HepG2 (cell line): Measurements from ENCODE around the gene SLC22A5. TPM values are rescaled to one million over a fixed set of nuclear protein-coding genes. Genes with fewer than 3 reads are reported as not detected.

Experiments
- ADNP ChIP-seq: sonication (generic); formaldehyde crosslinking; IDR thresholded peaks from 2 replicates; pipeline ENCODE4 v1.4.0; 2020; ENCODE audit warnings: missing genetic modification reagents
- ARNT ChIP-seq: fragments of 450-650 bp; IDR thresholded peaks from 2 replicates; pipeline ENCODE4 v1.6.1; 2017
- JARID2 ChIP-seq: sonication (generic); formaldehyde crosslinking; IDR thresholded peaks from 2 replicates; pipeline ENCODE4 v1.8.1; 2023; ENCODE audit warnings: missing genetic modification reagents, inconsistent platforms; ENCODE audit not compliant: insufficient replicate concordance
- KLF11 ChIP-seq: IDR thresholded peaks from 2 replicates; pipeline ENCODE4 v1.6.1; 2016; ENCODE audit warnings: missing compliant biosample characterization
- KMT2B ChIP-seq: IDR thresholded peaks from 2 replicates; pipeline ENCODE4 v1.6.1; 2016; ENCODE audit warnings: missing genetic modification reagents, missing compliant biosample characterization
- PRPF4 ChIP-seq: fragments of 200-400 bp; formaldehyde crosslinking; IDR thresholded peaks from 2 replicates; pipeline ENCODE4 v1.6.1; 2016; ENCODE audit warnings: low read length, low read depth; ENCODE audit not compliant: poor library complexity, severe bottlenecking
- RAD21 ChIP-seq: fragments of 450-650 bp; formaldehyde crosslinking; IDR thresholded peaks from 2 replicates; pipeline ENCODE4 v1.5.0; 2020; ENCODE audit warnings: mild to moderate bottlenecking
- REL ChIP-seq: sonication (generic); formaldehyde crosslinking; conservative IDR thresholded peaks from 2 replicates; pipeline ENCODE4 v1.8.0; 2022; ENCODE audit warnings: mild to moderate bottlenecking, missing genetic modification reagents, moderate library complexity
- TEAD2 ChIP-seq: sonication (generic); formaldehyde crosslinking; IDR thresholded peaks from 2 replicates; pipeline ENCODE4 v1.9.0; 2021; ENCODE audit warnings: missing genetic modification reagents
- THAP7 ChIP-seq: sonication (generic); formaldehyde crosslinking; IDR thresholded peaks from 2 replicates; pipeline ENCODE4 v1.8.1; 2023; ENCODE audit warnings: mild to moderate bottlenecking, missing genetic modification reagents
- ZBTB40 ChIP-seq, 2 experiments: fragments of 450-650 bp in 1 of 2; sonication (generic) in 1 of 2; formaldehyde crosslinking in 1 of 2; IDR thresholded peaks; 2 replicates each; pipeline versions ENCODE4 v1.6.1 to v1.8.0; 2016 to 2022; ENCODE audit warnings: antibody characterized with exemption in 1 of 2, mild to moderate bottlenecking in 1 of 2, missing genetic modification reagents in 1 of 2
- ZFP37 ChIP-seq: sonication (generic); formaldehyde crosslinking; IDR thresholded peaks from 2 replicates; pipeline ENCODE4 v1.4.0; 2020; ENCODE audit warnings: missing genetic modification reagents, borderline replicate concordance
- ZNF333 ChIP-seq: sonication (generic); formaldehyde crosslinking; IDR thresholded peaks from 2 replicates; pipeline ENCODE4 v1.4.0; 2020; ENCODE audit warnings: mild to moderate bottlenecking, missing genetic modification reagents, borderline replicate concordance
- ZNF34 ChIP-seq: sonication (generic); formaldehyde crosslinking; IDR thresholded peaks from 2 replicates; pipeline ENCODE4 v1.4.0; 2020; ENCODE audit warnings: mild to moderate bottlenecking, missing genetic modification reagents, borderline replicate concordance
- ZNF678 ChIP-seq: sonication (generic); formaldehyde crosslinking; IDR thresholded peaks from 2 replicates; pipeline ENCODE4 v1.4.0; 2020; ENCODE audit warnings: mild to moderate bottlenecking, missing genetic modification reagents
- ZNF839 ChIP-seq: sonication (generic); formaldehyde crosslinking; IDR thresholded peaks from 2 replicates; pipeline ENCODE4 v1.4.0; 2020; ENCODE audit warnings: missing genetic modification reagents, mild to moderate bottlenecking, borderline replicate concordance
- ZSCAN22 ChIP-seq: sonication (generic); formaldehyde crosslinking; IDR thresholded peaks from 2 replicates; pipeline ENCODE4 v1.4.0; 2020; ENCODE audit warnings: mild to moderate bottlenecking, missing genetic modification reagents
- ZSCAN5A ChIP-seq: sonication (generic); formaldehyde crosslinking; IDR thresholded peaks from 2 replicates; pipeline ENCODE4 v1.8.0; 2022; ENCODE audit warnings: mild to moderate bottlenecking, missing genetic modification reagents, borderline replicate concordance
- polyA plus RNA-seq, 8 experiments: library from polyadenylated mRNA; depleted of rRNA in 3 of 8; stranded (reverse) in 7 of 8; unstranded in 1 of 8; fragments of >200 nt; fragmentation: Illumina TruSeq in 4 of 8; extraction: Trizol in 4 of 8; gene quantifications; 2 replicates each; pipeline versions ENCODE4 v1.2.1 to v1.2.3, GENCODE V29; 2011 to 2016; ENCODE audit warnings: low read depth in 4 of 8, missing spikeins in 1 of 8, mixed read lengths in 1 of 8; ENCODE audit not compliant: insufficient read depth in 1 of 8
- total RNA-seq, 5 experiments: library from RNA; depleted of rRNA; stranded (reverse); fragments of >200 nt; fragmentation: Illumina TruSeq; extraction: Trizol; gene quantifications; 2 replicates each; pipeline ENCODE4 v1.2.3, GENCODE V29; 2016; ENCODE audit warnings: low read depth in 1 of 5

Gene SLC22A5
- total and polyA plus RNA-seq, 2 of the 13 experiments (the other 11 are each of a cell fraction or from before 2014, with no cell fraction given): 7.1 to 15.1 TPM

GRCh38 chr5:132410451-132411303 lies 41.2 kb downstream of the SLC22A5 start (continued):
- TF ChIP-seq ZSCAN22 (CRISPR knock-in tag) (0 out of 2 replicates have a peak, but pooled peaks have one; percentile 41), ZBTB40 (IDR thresholded peaks at IDR 0.05) (no peak), ZBTB40 (CRISPR knock-in tag; IDR thresholded peaks at IDR 0.05) (peak; percentile 29; the same call in 1 of the 2 replicates), ZSCAN5A (CRISPR knock-in tag) (no peak), ADNP (CRISPR knock-in tag) (no peak), ZNF34 (CRISPR knock-in tag) (peak; percentile 56; the same call in 1 of the 2 replicates), TEAD2 (CRISPR knock-in tag) (no peak), ZNF333 (no peak; the same call in 1 of the 2 replicates), PRPF4 (peak; percentile 57), KMT2B (CRISPR knock-in tag) (peak; percentile 87), RAD21 (CRISPR knock-in tag) (peak; percentile 91), JARID2 (no peak), KLF11 (no peak), REL (CRISPR knock-in tag) (no peak), ZNF678 (peak; percentile 33; the same call in 1 of the 2 replicates), ARNT (no peak), THAP7 (CRISPR knock-in tag) (peak; percentile 91), ZNF839 (no peak), ZFP37 (CRISPR knock-in tag) (no peak)
